Measurements from ENCODE around the gene CADPS2.

CADPS2 gene

GRCh38 chr7:122706836-122707235, 179.4 kb downstream of the CADPS2 start:
- H3K4me3 ChIP-seq (ENCODE audit: low read depth, low read length) = no peak overlapping the region
- TF ChIP-seq, protein P1, sequence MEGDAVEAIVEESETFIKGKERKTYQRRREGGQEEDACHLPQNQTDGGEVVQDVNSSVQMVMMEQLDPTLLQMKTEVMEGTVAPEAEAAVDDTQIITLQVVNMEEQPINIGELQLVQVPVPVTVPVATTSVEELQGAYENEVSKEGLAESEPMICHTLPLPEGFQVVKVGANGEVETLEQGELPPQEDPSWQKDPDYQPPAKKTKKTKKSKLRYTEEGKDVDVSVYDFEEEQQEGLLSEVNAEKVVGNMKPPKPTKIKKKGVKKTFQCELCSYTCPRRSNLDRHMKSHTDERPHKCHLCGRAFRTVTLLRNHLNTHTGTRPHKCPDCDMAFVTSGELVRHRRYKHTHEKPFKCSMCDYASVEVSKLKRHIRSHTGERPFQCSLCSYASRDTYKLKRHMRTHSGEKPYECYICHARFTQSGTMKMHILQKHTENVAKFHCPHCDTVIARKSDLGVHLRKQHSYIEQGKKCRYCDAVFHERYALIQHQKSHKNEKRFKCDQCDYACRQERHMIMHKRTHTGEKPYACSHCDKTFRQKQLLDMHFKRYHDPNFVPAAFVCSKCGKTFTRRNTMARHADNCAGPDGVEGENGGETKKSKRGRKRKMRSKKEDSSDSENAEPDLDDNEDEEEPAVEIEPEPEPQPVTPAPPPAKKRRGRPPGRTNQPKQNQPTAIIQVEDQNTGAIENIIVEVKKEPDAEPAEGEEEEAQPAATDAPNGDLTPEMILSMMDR (conservative IDR thresholded peaks at IDR 0.05; ENCODE audit: low read depth, low read length) = no peak
- DNase-seq (ENCODE audit: low read depth) = no peak

GRCh38 chr7:122702872-122703510, 183.3 kb downstream of the CADPS2 start, which contains the start of gene RNF148:
Gene RNF148 (minus strand): TSS chr7:122702922. CDS start chr7:122702750, 172 bp downstream.
- TF ChIP-seq, protein P1 (conservative IDR thresholded peaks at IDR 0.05; ENCODE audit: low read depth, low read length) = no peak
- no peak for DNase-seq (ENCODE audit: low read depth)
- no peak within 1 kb of the TSS for H3K4me3 ChIP-seq (ENCODE audit: low read depth, low read length)

DNA sequence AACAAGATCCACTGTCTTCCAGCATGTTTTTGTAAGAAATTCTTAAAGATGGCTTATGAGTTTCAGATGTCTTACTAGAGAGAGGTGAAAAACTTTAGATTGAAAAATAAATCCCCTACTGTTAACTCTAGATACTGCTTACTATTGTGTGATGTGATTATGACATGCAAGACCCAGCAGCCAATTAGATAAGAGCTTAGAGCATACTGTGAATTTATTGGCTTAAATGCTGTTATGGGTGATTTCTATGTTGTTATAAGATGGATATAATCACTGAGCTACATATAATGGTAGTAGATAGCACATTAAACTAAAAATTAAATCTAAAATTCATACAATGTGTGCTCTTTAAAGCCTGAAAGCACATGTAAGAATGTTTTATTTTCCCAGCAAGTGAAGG, 187.2 kb downstream of the CADPS2 start, which contains the start of gene RNF133:
Gene RNF133, minus strand, starts transcription at position 101 of the 400 bp plus-strand sequence. CDS start 199 bp downstream, outside the sequence.
- DNase-seq (ENCODE audit: low read depth) = no peak
- TF ChIP-seq, protein P1 (conservative IDR thresholded peaks at IDR 0.05; ENCODE audit: low read depth, low read length) = no peak
- H3K4me3 ChIP-seq (ENCODE audit: low read depth, low read length) = no peak within 1 kb of the TSS

DNA sequence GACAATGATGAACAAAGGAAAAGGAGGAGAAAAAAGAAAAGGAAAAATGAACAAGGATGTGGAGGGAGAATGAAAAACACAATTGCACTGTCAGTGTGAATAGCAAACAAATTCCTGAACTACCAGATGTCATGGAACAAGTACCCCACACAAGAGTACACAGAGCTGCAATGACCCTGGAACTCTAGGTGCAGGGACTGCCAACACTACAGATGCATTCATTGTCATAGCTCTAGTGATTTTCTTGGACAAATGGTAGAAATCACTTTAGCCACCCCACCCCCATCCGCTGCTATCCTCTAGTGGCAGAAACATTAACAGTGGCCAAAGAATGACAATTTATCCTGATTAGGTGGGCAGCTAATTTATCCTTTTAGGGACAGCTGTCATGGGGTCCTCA, 190.4 kb downstream of the CADPS2 start:
- no peak overlapping the region for H3K4me3 ChIP-seq (ENCODE audit: low read depth, low read length)
- TF ChIP-seq, protein P1 (conservative IDR thresholded peaks at IDR 0.05; ENCODE audit: low read depth, low read length) = no peak
- no peak for DNase-seq (ENCODE audit: low read depth)

GRCh38 chr7:122694697-122695096, 191.6 kb downstream of the CADPS2 start:
- no peak overlapping the region for H3K4me3 ChIP-seq (ENCODE audit: low read depth, low read length)
- DNase-seq (ENCODE audit: low read depth) = no peak
- TF ChIP-seq, protein P1 (conservative IDR thresholded peaks at IDR 0.05; ENCODE audit: low read depth, low read length) = no peak

GRCh38 chr7:122692769-122693309, 193.4 kb downstream of the CADPS2 start:
- TF ChIP-seq, protein P1 (conservative IDR thresholded peaks at IDR 0.05; ENCODE audit: low read depth, low read length) = no peak
- no peak for DNase-seq (ENCODE audit: low read depth)
- no peak overlapping the region for H3K4me3 ChIP-seq (ENCODE audit: low read depth, low read length)
